ENCODE measurements around the gene KRTAP2-1. TPM values are rescaled to one million over a fixed set of nuclear protein-coding genes. Genes with fewer than 3 reads are reported as not detected.
A peak's percentile ranks its signal among the peaks of the same experiment; 100 is the strongest.

The KRTAP2-1 gene
- total and polyA plus RNA-seq, 2 of the 13 experiments (the other 11 are each of a cell fraction or from before 2014, with no cell fraction given), result not detected

DNA sequence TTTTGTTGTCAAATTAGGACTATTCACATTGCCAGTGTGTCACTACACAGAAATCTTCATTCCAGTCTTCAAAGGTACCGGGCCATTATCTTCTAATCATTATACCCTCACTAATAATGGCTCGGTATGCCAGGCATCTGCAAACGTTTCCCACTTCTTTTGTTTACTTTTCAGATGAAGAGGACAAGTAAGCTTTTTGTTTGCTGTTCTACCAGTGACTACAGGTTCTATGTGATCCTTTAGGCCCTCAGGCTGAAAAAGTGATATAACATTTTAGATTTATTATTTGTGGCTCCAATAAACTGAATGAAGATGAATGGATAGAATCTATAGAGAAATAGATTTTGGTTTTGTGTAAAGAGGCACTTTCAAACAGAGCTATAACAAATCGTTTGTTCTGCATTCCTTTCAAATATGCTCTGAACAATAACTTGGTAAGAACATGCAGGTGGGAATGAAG lies 37.8 kb downstream of the KRTAP2-1 start (continued):
- TF ChIP-seq, protein P1, sequence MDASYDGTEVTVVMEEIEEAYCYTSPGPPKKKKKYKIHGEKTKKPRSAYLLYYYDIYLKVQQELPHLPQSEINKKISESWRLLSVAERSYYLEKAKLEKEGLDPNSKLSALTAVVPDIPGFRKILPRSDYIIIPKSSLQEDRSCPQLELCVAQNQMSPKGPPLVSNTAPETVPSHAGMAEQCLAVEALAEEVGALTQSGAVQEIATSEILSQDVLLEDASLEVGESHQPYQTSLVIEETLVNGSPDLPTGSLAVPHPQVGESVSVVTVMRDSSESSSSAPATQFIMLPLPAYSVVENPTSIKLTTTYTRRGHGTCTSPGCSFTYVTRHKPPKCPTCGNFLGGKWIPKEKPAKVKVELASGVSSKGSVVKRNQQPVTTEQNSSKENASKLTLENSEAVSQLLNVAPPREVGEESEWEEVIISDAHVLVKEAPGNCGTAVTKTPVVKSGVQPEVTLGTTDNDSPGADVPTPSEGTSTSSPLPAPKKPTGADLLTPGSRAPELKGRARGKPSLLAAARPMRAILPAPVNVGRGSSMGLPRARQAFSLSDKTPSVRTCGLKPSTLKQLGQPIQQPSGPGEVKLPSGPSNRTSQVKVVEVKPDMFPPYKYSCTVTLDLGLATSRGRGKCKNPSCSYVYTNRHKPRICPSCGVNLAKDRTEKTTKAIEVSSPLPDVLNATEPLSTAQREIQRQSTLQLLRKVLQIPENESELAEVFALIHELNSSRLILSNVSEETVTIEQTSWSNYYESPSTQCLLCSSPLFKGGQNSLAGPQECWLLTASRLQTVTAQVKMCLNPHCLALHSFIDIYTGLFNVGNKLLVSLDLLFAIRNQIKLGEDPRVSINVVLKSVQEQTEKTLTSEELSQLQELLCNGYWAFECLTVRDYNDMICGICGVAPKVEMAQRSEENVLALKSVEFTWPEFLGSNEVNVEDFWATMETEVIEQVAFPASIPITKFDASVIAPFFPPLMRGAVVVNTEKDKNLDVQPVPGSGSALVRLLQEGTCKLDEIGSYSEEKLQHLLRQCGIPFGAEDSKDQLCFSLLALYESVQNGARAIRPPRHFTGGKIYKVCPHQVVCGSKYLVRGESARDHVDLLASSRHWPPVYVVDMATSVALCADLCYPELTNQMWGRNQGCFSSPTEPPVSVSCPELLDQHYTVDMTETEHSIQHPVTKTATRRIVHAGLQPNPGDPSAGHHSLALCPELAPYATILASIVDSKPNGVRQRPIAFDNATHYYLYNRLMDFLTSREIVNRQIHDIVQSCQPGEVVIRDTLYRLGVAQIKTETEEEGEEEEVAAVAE (CRISPR knock-in tag; IDR thresholded peaks at IDR 0.05; ENCODE audit: borderline replicate concordance), result no peak
- TF ChIP-seq, protein P2, sequence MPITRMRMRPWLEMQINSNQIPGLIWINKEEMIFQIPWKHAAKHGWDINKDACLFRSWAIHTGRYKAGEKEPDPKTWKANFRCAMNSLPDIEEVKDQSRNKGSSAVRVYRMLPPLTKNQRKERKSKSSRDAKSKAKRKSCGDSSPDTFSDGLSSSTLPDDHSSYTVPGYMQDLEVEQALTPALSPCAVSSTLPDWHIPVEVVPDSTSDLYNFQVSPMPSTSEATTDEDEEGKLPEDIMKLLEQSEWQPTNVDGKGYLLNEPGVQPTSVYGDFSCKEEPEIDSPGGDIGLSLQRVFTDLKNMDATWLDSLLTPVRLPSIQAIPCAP (CRISPR knock-in tag; IDR thresholded peaks at IDR 0.05; ENCODE audit: low read depth), result no peak
- TF ChIP-seq BRD4 (CRISPR knock-in tag; IDR thresholded peaks at IDR 0.05) (no peak), ZNF777 (CRISPR knock-in tag; IDR thresholded peaks at IDR 0.05) (0 out of 2 replicates have a peak, but pooled peaks have one; percentile 27), SOX6 (IDR thresholded peaks at IDR 0.05) (no peak), SOX6 (CRISPR knock-in tag; IDR thresholded peaks at IDR 0.05) (peak; percentile 100), ZBTB8A (CRISPR knock-in tag; IDR thresholded peaks at IDR 0.05; ENCODE audit: borderline replicate concordance, low read depth) (no peak), FOXM1 (CRISPR knock-in tag; IDR thresholded peaks at IDR 0.05) (no peak), TARDBP (CRISPR knock-in tag; IDR thresholded peaks at IDR 0.05) (peak; percentile 85), TBX3 (IDR thresholded peaks at IDR 0.05; ENCODE audit: borderline replicate concordance) (peak; percentile 99), ZNF773 (CRISPR knock-in tag; IDR thresholded peaks at IDR 0.05; ENCODE audit: borderline replicate concordance) (no peak), ZMYM3 (CRISPR knock-in tag; IDR thresholded peaks at IDR 0.05) (no peak), RFXANK (CRISPR knock-in tag; IDR thresholded peaks at IDR 0.05) (0 out of 2 replicates have a peak, but pooled peaks have one; percentile 18), KAT8 (CRISPR knock-in tag; IDR thresholded peaks at IDR 0.05) (peak; percentile 63), ZSCAN22 (CRISPR knock-in tag; IDR thresholded peaks at IDR 0.05) (no peak), ZNF552 (CRISPR knock-in tag; IDR thresholded peaks at IDR 0.05; ENCODE audit: borderline replicate concordance) (no peak), ZNF703 (CRISPR knock-in tag; IDR thresholded peaks at IDR 0.05; ENCODE audit: borderline replicate concordance) (no peak; the same call in 1 of the 2 replicates), ZNF678 (CRISPR knock-in tag; IDR thresholded peaks at IDR 0.05) (no peak), SMARCE1 (IDR thresholded peaks at IDR 0.05; ENCODE audit: borderline replicate concordance) (no peak), SMAD1 (CRISPR knock-in tag; IDR thresholded peaks at IDR 0.05; ENCODE audit: borderline replicate concordance, low read depth) (no peak), ZNF12 (CRISPR knock-in tag; IDR thresholded peaks at IDR 0.05) (peak; percentile 47; the same call in 1 of the 2 replicates)
- TF ChIP-seq, protein P3, sequence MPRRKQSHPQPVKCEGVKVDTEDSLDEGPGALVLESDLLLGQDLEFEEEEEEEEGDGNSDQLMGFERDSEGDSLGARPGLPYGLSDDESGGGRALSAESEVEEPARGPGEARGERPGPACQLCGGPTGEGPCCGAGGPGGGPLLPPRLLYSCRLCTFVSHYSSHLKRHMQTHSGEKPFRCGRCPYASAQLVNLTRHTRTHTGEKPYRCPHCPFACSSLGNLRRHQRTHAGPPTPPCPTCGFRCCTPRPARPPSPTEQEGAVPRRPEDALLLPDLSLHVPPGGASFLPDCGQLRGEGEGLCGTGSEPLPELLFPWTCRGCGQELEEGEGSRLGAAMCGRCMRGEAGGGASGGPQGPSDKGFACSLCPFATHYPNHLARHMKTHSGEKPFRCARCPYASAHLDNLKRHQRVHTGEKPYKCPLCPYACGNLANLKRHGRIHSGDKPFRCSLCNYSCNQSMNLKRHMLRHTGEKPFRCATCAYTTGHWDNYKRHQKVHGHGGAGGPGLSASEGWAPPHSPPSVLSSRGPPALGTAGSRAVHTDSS (CRISPR knock-in tag; conservative IDR thresholded peaks at IDR 0.05), result no peak
- TF ChIP-seq, protein P4, sequence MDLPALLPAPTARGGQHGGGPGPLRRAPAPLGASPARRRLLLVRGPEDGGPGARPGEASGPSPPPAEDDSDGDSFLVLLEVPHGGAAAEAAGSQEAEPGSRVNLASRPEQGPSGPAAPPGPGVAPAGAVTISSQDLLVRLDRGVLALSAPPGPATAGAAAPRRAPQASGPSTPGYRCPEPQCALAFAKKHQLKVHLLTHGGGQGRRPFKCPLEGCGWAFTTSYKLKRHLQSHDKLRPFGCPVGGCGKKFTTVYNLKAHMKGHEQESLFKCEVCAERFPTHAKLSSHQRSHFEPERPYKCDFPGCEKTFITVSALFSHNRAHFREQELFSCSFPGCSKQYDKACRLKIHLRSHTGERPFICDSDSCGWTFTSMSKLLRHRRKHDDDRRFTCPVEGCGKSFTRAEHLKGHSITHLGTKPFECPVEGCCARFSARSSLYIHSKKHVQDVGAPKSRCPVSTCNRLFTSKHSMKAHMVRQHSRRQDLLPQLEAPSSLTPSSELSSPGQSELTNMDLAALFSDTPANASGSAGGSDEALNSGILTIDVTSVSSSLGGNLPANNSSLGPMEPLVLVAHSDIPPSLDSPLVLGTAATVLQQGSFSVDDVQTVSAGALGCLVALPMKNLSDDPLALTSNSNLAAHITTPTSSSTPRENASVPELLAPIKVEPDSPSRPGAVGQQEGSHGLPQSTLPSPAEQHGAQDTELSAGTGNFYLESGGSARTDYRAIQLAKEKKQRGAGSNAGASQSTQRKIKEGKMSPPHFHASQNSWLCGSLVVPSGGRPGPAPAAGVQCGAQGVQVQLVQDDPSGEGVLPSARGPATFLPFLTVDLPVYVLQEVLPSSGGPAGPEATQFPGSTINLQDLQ (CRISPR knock-in tag; IDR thresholded peaks at IDR 0.05), result no peak

All from HepG2 (cell line).